COLO829 (cell line): Measurements from ENCODE around the gene MROH2A.

Experiments
- DNase-seq: peaks from one replicate; pipeline ENCODE4 v3.0.0; 2012; ENCODE audit warnings: low spot score

Gene MROH2A

DNA sequence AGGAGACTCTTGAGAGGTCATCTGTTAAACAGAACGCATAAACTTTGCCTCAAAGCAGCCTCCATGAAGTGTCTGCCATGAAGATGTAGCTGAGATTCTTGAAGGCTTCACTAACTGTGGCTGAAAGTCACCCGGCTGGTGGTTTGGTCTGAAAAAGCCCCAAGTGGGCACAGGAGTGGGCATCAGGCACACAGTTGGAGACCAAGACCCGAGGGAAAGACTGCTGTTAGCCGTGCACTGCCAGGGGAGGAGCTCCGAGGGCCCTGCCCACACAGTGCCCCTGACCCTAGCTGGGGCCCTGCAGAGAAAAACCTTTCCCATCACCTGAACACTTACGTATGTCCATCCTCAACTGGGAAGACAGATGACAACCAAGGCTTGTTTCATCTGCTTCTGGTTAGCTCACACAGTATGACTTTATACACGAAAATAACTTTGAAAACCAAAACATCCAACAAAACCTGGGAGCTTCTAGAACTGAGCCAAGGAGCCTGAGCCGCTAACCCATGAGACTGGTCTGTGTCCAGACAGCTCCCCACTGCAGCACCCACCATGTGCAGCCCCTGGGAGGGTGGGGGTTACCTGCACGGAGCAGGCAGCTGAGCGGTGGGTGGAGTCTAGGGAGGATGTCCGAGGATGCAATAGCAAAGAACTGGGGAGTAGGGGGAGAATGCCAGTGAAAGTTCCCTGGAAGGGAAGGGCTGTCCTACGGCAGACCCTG is 60.8 kb downstream of the MROH2A start:
- DNase-seq = no peak

DNA sequence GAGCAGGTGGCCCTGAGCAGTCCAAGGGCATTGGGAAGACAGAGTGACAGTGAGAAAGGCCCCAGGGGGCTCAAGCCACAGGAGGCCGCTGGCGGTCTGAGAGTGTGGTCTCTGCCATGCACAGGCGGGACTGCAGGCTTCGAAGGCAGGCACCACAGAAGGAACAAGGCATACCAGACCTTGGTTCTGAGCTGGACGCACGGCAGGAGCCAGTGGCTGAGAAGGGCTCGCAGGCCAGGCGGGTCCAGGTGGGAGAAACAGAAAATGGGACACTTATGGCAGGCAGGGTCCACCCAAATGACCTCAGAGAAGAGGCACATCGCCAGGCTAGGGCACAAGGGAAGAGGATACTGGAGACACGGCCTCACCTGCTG is 61.3 kb downstream of the MROH2A start:
- DNase-seq = no peak

DNA sequence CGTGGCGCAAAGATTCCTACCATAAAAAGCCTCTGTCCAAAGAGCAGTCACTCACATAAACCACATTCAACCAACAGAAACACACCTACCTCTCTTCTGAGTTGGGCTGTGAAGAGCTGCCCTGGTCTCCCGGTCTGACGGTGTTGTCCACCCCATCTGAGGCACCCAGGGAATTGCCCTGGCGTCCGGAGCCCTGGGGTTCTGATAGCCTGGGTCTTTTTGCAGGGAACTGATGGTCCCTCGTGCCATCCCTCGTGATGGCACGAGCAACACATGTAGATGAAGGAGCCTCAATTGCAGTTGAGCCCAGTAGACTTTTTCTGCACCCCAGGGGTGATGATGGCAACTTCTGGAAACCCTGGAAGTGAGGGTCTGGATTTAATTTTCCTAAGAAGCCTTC is 62.4 kb downstream of the MROH2A start:
- DNase-seq = no peak

DNA sequence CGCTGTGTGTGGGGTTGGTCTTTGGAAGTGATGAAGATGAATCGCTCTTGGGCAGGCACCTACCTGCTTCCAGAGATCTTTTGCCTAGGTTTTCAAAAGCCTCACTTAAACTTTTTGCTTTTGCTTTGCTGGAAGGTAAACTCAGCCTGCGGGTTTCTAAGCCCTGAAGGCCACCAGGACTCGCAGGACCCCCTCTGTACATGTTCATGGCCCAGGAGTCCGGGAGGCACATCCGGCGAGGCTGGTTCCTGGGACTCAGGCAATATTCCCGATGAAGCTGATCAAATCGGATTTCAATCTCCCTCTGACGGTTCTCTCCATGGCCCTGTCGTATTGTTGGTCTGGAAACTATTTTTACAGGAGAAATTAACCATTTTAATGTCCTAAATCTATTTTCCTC is 63.1 kb downstream of the MROH2A start:
- no peak for DNase-seq

DNA sequence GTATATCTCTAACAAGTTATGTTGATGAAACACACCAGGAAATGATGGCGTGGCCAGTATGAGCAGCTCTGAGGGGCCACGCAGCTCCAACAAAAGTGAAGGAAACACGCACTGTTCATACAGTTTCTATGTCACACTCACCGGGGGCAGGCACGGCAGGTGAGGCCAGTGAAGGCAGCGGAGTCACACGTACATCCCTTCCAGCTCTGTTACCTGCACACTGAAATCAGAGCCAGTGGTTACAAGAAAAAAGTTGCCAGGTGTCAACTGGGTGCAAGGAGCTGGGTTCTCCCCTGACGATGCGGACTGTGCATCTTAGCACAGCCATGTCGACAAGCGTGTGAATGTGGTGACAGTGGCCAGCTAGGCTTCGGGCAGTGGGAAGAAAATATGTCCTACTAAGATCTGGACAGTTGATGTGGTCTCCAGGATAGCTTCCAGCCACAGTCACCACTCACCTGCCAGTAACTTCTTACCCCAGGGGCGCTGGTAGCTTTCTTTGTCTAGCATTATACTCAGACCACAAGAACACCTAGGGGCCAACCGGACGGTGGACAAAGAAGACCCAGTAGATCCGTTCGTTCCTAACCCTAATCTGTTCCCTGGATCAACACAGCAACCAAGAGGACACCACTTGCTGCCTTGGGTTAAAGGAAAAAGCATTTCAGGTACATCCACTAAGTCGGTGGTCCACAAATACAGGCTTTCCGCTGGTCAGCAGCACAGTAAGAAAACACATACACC is 66.1 kb downstream of the MROH2A start:
- no peak for DNase-seq

DNA sequence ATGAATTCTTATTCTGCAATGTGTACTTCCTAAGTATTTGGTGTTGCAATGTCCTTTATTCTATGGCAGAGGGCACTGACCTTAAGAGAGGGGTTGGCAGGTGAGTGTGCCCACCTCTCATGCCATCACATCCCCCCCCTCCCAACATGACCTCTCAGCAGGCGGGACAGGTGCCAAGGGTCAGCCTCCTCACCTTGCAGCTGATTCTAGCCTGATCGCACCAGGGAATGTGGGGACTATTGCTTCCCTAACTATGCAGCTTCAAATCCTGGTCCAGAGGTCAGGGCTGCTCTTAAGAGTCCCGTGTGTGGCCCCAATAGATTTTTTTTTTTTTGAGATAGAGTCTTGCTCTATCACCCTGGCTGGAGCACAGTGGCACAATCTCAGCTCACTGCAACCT is 66.7 kb downstream of the MROH2A start:
- no peak for DNase-seq

DNA sequence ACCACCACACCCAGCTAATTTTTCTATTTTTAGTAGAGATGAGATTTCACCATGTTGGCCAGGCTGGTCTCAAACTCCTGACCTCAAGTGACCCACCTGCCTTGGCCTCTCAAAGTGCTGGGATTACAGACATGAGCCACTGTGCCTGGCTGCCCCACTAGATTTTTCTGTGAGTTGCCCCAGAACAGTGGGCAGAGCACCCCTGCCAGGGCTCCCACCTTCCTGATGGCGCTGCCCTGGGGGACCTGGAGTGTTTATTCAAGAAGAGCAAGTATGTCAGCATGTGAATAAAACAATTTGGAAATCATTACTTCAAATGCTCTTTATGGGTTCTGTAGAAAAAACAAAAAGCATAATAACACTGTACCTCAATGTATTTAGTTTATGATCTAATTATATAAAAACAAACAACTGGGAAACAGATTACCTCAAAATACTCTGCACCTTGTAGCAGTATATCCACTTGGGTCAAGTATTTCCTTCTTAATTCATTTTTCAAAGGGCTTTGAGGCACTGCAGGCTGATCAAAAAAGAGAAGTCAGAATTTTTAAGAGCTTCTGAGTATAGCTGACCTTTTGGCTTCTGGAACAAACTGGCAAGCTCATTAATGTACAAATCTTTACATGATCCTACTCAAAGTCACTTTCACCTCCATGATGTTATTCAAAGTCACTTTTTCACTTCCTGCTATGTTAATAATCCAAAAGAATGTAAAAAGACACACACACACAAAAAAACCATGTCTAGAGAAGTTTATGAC is 67.4 kb downstream of the MROH2A start:
- DNase-seq = no peak

DNA sequence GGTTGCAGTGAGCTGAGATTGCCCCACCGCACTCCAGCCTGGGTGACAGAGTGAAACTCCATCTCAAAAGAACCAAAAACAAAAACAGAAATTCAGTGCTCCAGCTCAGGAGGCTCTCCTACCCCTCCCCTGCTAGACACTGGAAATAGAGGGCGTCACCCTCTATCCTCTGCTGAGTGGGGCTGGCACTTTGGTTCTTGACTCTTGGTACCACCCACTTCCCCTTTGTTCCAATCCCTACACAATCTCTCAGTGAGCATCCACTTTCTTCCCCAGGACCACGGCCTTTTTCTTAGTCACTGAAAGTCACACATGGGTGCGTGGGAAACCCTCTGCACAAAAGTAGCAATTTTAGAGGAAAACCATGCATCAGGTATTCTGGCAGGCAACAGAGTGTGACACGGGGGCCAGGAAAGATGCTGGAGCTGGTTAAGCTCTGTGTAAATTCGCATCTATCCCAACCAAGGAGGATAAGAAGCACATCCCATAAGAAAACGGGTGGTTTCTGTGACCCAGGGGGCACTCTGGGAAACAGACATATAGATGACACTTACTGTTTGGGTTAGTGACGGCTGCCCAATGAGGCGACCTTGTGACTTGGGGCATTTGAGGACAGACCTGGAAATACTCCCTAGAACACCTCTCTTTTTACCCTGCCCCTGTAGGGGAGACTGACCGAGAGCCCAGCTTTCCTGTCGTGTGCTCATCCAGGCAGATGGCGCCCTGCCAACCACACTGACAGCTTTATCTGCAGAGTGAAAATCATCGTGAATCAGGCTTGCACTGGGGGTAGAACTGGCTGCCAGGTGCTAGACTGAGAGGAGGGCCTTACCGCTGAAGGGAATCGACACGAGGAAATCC is 68.5 kb downstream of the MROH2A start:
- no peak for DNase-seq

DNA sequence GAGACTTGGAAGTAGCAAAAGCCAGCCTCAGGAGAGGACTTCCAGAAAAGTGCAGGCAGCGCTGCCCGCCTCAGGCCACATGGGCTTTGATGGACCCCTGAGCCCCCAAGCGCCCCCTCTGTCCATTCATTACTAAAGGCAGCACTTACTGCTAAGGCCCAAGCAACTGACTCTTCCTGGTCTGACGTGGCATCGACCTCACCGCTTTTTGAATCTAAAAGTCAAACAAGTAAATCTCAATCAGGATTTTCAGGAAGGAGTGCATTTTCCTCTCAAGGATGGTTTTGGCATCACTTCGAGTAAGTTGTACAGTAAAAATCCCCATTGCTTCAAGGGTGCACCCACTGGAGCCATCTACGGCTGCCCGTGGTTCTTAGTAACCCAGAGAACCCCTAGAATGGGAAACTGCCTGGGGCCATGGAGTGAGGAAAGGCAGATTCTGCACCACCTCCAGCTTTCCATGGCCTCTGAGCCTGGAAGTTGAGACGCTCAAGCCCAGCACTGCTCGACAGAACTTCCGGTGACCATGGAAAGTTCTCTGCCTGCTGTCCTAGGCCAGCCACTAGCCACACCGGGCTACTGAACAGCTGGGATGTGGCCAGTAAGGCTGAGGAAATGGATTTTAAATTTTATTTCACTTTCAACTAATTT is 69.2 kb downstream of the MROH2A start:
- DNase-seq = no peak

DNA sequence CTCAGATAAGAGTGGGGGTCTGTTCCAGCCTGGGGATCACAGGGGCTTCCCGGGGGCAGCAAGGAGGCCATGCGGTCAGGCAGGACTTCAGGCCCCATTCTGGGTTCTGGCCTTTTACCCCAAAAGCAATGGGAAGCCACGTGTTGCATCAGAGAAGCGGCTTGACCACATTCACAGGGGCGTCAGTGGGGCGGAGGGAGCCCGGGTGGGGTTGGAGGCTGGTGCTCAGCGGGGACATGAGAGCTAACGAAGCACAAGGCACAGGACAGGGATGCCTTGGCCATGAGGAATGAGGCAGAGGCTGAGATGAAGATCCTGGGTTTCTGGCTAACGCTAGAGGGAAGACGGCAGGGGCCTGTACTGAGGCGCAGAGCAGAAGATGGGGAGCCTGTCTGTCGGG is 70.1 kb downstream of the MROH2A start:
- DNase-seq = no peak

DNA sequence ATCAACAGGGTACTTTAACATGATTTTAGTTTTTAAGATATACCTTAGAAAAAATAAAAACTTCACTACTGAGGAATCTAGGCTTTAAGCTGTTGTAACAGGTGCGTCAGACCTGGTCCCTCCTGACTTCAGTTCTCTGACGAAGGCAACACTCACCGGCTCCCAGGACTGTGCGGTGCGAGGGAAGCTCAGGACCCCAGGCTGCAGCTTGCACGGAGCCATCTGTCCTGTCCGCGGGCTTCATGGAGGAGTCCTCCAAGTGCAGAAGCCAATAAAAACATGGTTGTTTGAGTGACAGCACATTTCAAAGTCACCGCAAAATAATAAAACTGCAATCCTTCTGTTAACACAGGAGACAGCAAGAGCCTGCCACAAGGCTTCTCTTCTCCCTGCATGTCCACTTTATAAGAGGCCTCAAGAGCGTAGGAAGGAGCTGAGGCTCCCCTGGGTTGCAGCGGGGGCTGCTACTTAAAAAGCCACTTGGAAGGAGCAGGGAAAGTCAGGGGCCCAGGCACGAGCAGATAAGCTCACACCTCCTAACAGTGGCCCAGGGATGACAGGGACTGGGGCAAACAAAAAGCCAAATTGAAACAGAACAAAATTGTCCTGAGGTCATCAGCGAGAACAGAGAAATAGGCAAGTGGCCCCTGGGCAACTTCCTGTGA is 71.6 kb downstream of the MROH2A start:
- no peak for DNase-seq

DNA sequence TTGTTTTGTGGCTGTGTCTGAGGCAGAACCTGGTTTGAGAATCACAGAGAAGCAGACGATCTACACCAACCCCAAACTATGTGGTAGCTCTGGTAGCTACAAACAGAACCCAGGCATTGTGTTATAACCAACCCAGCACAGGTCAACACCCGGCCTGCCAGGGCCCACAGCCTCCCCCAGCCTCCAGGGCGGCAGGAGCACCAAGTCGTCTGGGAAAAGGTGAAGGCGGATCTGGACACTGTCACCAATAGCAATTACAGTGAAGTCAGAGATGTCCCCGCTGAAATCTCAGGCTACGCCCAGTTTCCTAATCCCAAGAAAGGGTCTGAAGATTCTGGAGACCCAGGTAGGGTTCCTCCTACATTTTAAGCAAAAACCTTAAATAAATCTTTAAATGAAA is 72.6 kb downstream of the MROH2A start:
- no peak for DNase-seq

DNA sequence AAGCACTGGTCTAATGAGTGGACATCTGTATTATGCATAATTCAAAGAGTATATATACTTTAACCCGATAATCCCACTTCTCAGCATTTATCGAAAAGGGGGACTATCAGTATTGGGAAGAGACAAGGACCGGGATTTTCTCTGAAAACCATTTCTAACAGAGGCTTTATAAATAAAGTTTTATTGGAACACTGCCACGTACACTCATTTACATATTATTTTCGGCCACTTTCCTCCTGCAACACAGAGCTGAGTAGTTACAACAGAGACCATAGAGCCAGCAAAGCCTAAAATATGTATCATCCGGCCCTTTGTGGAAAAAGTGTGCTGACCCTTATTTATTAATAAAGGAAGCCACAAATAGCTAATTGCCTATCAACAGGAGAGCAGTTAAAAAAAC is 73.0 kb downstream of the MROH2A start:
- DNase-seq = no peak

DNA sequence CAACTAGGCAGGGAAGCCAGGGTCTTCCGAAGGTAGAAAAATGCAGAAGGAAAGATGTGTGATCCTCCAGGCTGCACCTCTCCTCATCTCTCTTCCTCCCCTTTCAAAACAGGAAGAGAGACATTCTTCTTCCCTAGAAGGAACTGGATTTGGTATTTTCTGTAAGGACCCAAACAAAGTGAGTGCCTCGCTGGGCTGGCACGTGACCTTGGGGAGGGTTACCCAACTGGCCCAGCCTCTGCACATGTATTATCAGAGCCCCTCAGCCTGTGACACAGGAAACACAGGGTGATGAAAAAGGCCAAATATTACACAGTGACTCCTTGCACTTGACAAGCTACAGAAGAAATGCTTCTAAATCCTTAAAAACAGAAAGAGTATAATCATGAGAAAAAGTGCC is 73.9 kb downstream of the MROH2A start:
- DNase-seq = no peak

DNA sequence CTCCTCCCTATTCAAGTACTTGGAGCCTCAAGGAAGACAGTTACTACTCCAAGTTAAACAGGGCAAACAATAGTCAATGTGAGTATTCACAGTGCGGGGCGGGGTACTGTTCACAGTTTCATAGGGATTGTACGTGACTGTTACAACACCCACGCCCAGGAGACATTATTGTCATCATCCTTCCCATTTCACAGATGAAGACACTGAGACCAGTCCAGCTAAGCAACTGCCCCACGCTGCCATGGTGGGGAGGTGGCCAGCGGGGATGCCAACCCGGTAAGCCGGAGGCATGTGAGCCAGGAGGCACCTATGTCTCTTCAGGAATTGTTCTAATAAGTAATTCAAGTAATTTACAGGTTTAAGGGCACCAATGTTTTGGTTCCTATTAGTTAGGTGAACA is 75.2 kb downstream of the MROH2A start:
- no peak for DNase-seq

DNA sequence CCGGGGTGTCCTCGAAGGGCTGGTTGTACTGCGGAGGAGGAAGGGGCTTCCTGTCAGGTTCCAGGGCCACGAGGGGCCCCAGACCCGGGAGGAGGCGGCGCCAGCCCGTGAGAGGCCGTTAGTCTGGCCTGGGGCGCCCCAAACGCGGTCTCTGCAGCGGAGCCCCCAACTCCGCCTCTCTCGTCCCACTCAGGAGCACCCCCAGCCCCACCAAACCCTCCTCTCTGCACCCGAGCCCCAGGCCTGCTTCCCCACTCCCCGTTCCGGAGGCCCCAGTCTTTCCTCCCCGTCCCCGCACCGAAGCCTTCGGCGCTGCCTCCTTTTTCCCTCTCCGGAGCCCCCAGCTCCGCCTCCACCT is 75.7 kb downstream of the MROH2A start:
- DNase-seq = no peak

DNA sequence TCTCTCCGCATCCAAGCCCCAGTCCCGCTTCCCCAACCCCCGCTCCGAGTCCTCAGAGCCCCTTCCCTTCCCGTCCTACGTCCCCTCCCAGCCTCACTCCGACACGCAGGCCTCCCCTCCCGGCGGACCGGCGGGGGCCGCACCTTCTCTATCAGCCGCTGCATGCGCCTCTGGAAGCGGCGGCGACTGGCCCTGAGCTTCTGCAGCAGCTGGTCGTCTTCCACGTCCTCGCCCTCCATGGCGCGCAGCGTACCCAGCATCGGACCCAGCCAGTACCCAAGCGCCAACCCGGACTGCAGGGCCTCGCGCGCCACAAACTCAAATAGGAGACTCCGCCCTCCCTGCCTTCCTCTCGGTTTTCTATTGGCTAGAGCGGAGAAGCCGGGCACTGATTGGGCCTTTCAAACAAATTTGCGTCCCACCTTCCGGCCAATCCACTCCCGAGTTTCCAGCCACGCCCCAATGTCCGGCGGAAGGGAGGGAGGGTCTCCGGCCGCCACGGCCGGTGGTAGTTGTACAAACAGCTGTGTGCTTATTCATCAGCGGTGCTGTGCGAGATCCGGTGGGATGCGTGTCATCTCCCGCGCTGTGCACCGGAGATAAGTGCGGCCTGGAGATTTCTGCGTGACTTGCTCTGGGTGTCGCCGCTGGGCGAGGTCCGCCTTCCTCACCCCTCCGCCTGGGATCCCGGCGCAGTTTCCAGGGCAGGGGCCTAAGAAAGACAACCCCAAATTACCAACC is 76.3 kb downstream of the MROH2A start, which contains the start of gene HJURP:
HJURP (minus strand) TSS at position 295 of the 741 bp plus-strand sequence; CDS start at position 260, 35 bp downstream.
- peak; percentile 98 for DNase-seq

DNA sequence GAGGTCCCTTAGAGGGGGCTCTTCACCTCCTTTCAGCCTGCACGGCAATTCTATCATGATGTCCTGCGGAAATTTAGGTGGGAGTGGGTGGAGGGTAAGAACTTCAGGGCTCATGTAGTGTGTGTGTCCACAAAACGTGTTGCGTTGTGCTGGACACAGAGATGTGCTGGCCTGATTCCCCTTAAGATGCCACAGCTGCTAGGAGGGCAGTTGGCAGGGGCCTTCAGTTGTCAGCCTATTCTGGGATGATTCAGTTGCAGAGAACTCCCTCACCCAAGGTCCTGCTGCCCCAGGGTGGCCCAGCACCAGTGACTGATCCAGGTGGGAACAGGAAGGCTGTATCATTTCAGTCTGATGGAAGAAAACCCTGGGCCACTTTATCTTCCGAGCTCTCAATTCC is 77.2 kb downstream of the MROH2A start:
- no peak for DNase-seq

DNA sequence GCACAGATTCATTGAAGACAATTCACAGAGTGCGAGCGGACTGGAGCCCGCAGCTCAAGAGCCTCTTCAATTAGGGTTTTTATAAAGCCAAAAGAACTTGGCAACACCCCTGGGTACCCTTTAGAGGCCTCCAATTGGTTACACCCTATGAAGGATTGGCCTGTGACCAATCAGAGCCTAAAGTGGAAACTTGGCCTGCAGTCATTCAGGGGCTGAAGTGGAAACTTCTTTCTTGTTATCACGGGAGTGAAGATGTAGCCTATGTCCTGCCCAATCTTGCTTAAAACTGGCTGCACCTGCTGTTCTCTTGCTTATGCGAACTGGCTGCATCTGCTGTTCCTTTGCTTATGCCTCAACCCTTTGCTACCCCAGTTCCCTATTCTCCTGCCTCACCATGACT is 78.1 kb downstream of the MROH2A start:
- no peak for DNase-seq

DNA sequence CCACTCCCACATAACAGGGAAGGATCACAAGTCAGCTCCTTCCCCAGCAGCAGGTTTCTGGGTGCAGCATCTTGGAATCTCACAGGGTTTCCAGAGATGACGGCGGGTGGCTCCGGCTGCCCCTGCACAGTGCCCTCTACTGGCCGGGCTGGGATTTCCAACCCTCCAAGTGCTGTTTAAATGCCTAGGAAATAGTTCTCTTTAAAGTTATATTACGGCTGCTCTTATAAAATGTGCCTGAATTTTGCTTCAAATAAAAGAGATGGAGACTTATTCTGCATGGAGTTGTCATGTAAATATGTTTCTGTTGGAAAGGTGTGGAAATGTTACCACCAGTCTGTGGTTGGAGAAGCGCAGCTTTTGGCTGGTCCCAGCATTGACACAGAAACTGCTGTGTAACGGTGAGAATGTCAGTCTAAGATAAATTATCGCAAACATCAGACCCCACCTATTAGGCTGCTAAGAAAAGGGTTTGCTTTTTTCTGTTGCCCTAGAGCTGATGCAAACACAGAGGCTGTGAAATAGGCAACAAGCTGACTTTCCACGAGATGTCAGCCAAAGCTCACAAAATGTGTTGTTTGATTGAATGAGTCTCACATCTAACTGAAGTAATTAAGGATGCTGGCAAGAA is 79.5 kb downstream of the MROH2A start:
- peak; percentile 36 for DNase-seq
